HEK293 (cell line): ENCODE results near the gene CAMKV.

Experiments
- CTCF ChIA-PET: fragments of 350-600 bp; formaldehyde crosslinking; extraction: SDS; loops from one replicate; lab custom pipeline; 2021; ENCODE audit warnings: antibody characterized with exemption; lab: Yijun Ruan, JAX
- POLR2A ChIA-PET: fragments of 300-600 bp; formaldehyde crosslinking; extraction: SDS; loops from one replicate; lab custom pipeline; 2020; ENCODE audit warnings: antibody characterized with exemption, inconsistent platforms; lab: Yijun Ruan, JAX
- H3K27ac ChIP-seq: fragments of 200-500 bp; sonication (Bioruptor generic); 2 replicates; pipeline ENCODE4 v1.5.1; 2014; ENCODE audit warnings: low read depth, low read length, control low read depth, inconsistent platforms; ENCODE audit errors: extremely low read depth
- H3K36me3 ChIP-seq, 2 experiments: fragments of 200-500 bp in 1 of 2; sonication (Bioruptor generic) in 1 of 2; 1 replicate in 1 of 2; 2 replicates in 1 of 2; pipeline ENCODE4 v1.5.1; 2014 to 2017; ENCODE audit warnings: inconsistent platforms in 2 of 2, low read length in 2 of 2; ENCODE audit not compliant: control insufficient read depth in 2 of 2, insufficient read depth in 1 of 2
- H3K4me1 ChIP-seq: fragments of 200-500 bp; sonication (Bioruptor generic); 2 replicates; pipeline ENCODE4 v1.5.1; 2014; ENCODE audit warnings: mild to moderate bottlenecking, low read length, inconsistent platforms; ENCODE audit not compliant: control insufficient read depth, insufficient read depth
- H3K4me3 ChIP-seq: 2 replicates; pipeline ENCODE4 v1.5.1; 2011; ENCODE audit warnings: low read depth, mild to moderate bottlenecking, control low read depth, low read length, moderate library complexity
- H3K9me3 ChIP-seq: fragments of 200-500 bp; sonication (Bioruptor generic); 2 replicates; pipeline ENCODE4 v1.5.1; 2014; ENCODE audit warnings: low read depth, low read length, inconsistent platforms; ENCODE audit not compliant: control insufficient read depth, insufficient read depth
- EGR2 ChIP-seq: fragments of 450-650 bp; formaldehyde crosslinking; IDR thresholded peaks from 2 replicates; pipeline ENCODE4 v1.5.1; 2016; ENCODE audit warnings: low read depth, missing biosample characterization, missing genetic modification characterization
- GLI2 ChIP-seq: fragments of 450-650 bp; formaldehyde crosslinking; IDR thresholded peaks from 2 replicates; pipeline ENCODE4; 2017; ENCODE audit warnings: missing biosample characterization, missing genetic modification characterization, low read depth, borderline replicate concordance
- GLIS1 ChIP-seq: fragments of 450-650 bp; formaldehyde crosslinking; IDR thresholded peaks from 2 replicates; pipeline ENCODE4 v1.5.1; 2016; ENCODE audit warnings: missing biosample characterization, missing genetic modification characterization
- HOXC10 ChIP-seq: sonication (generic); formaldehyde crosslinking; IDR thresholded peaks from 2 replicates; pipeline ENCODE4 v1.8.1; 2023; ENCODE audit warnings: mild to moderate bottlenecking, missing genetic modification reagents
- KLF1 ChIP-seq: fragments of 450-650 bp; formaldehyde crosslinking; IDR thresholded peaks from 2 replicates; pipeline ENCODE4 v1.5.1; 2016; ENCODE audit warnings: missing biosample characterization, missing genetic modification characterization
- SP2 ChIP-seq: fragments of 450-650 bp; formaldehyde crosslinking; IDR thresholded peaks from 2 replicates; pipeline ENCODE4 v1.5.1; 2016; ENCODE audit warnings: missing biosample characterization, missing genetic modification characterization
- ZBTB20 ChIP-seq: fragments of 450-650 bp; formaldehyde crosslinking; IDR thresholded peaks from 2 replicates; pipeline ENCODE4 v1.5.1; 2016; ENCODE audit warnings: missing biosample characterization, missing genetic modification characterization
- ZBTB7A ChIP-seq: fragments of 450-650 bp; formaldehyde crosslinking; IDR thresholded peaks from 2 replicates; pipeline ENCODE4 v1.5.1; 2016; ENCODE audit warnings: low read depth, missing biosample characterization, missing genetic modification characterization
- ZFP3 ChIP-seq: fragments of 450-650 bp; formaldehyde crosslinking; IDR thresholded peaks from 2 replicates; pipeline ENCODE4 v1.5.1; 2016; ENCODE audit warnings: low read depth, missing biosample characterization, missing genetic modification characterization
- ZFP37 ChIP-seq: fragments of 450-650 bp; formaldehyde crosslinking; IDR thresholded peaks from 2 replicates; pipeline ENCODE4 v1.5.1; 2016; ENCODE audit warnings: missing biosample characterization, missing genetic modification characterization
- ZNF112 ChIP-seq: fragments of 450-650 bp; formaldehyde crosslinking; IDR thresholded peaks from 2 replicates; pipeline ENCODE4 v1.5.0; 2017; ENCODE audit warnings: missing biosample characterization, missing genetic modification characterization
- ZNF19 ChIP-seq: fragments of 450-650 bp; formaldehyde crosslinking; IDR thresholded peaks from 2 replicates; pipeline ENCODE4; 2016; ENCODE audit warnings: missing biosample characterization, missing genetic modification characterization, low read depth
- ZNF223 ChIP-seq: fragments of 450-650 bp; formaldehyde crosslinking; IDR thresholded peaks from 2 replicates; pipeline ENCODE4 v1.5.1; 2016; ENCODE audit warnings: missing biosample characterization, missing genetic modification characterization
- ZNF248 ChIP-seq: fragments of 450-650 bp; formaldehyde crosslinking; IDR thresholded peaks from 2 replicates; pipeline ENCODE4 v1.5.1; 2017; ENCODE audit warnings: missing biosample characterization, missing genetic modification characterization
- ZNF366 ChIP-seq: fragments of 450-650 bp; formaldehyde crosslinking; conservative IDR thresholded peaks from 2 replicates; pipeline ENCODE4 v1.5.1; 2016; ENCODE audit warnings: missing biosample characterization, missing genetic modification characterization
- ZNF394 ChIP-seq: fragments of 450-650 bp; formaldehyde crosslinking; IDR thresholded peaks from 2 replicates; pipeline ENCODE4 v1.5.1; 2016; ENCODE audit warnings: missing biosample characterization, missing genetic modification characterization, mild to moderate bottlenecking, moderate library complexity, borderline replicate concordance
- ZNF423 ChIP-seq: fragments of 450-650 bp; formaldehyde crosslinking; IDR thresholded peaks from 2 replicates; pipeline ENCODE4 v1.5.1; 2016; ENCODE audit warnings: missing biosample characterization, missing genetic modification characterization
- ZNF48 ChIP-seq: fragments of 450-650 bp; formaldehyde crosslinking; IDR thresholded peaks from 2 replicates; pipeline ENCODE4 v1.5.1; 2016; ENCODE audit warnings: missing biosample characterization, missing genetic modification characterization
- ZNF701 ChIP-seq: fragments of 450-650 bp; formaldehyde crosslinking; IDR thresholded peaks from 2 replicates; pipeline ENCODE4 v1.5.1; 2016; ENCODE audit warnings: missing biosample characterization, missing genetic modification characterization
- ZNF747 ChIP-seq: fragments of 450-650 bp; formaldehyde crosslinking; IDR thresholded peaks from 2 replicates; pipeline ENCODE4 v1.5.1; 2016; ENCODE audit warnings: missing biosample characterization, missing genetic modification characterization
- ZNF791 ChIP-seq: fragments of 450-650 bp; formaldehyde crosslinking; IDR thresholded peaks from 2 replicates; pipeline ENCODE4 v1.5.1; 2016; ENCODE audit warnings: missing biosample characterization, missing genetic modification characterization
- ZNF830 ChIP-seq: fragments of 450-650 bp; IDR thresholded peaks from 2 replicates; pipeline ENCODE4 v1.5.0; 2018; ENCODE audit warnings: missing biosample characterization, missing genetic modification characterization, low read depth, mild to moderate bottlenecking, moderate library complexity
- ZNF837 ChIP-seq: fragments of 450-650 bp; formaldehyde crosslinking; IDR thresholded peaks from 2 replicates; pipeline ENCODE4 v1.5.1; 2016; ENCODE audit warnings: missing biosample characterization, missing genetic modification characterization
- ZSCAN16 ChIP-seq: fragments of 450-650 bp; formaldehyde crosslinking; IDR thresholded peaks from 2 replicates; pipeline ENCODE4 v1.5.1; 2016; ENCODE audit warnings: missing biosample characterization, missing genetic modification characterization
- TF ChIP-seq, protein P1 (sequence below): fragments of 450-650 bp; formaldehyde crosslinking; IDR thresholded peaks from 2 replicates; pipeline ENCODE4 v1.5.1; 2017; ENCODE audit warnings: missing biosample characterization, missing genetic modification characterization
- TF ChIP-seq, protein P2 (sequence below): fragments of 450-650 bp; formaldehyde crosslinking; IDR thresholded peaks from 2 replicates; pipeline ENCODE4 v1.5.1; 2016; ENCODE audit warnings: missing biosample characterization, missing genetic modification characterization, low read depth
- TF ChIP-seq, protein P3 (sequence below): fragments of 450-650 bp; formaldehyde crosslinking; IDR thresholded peaks from 2 replicates; pipeline ENCODE4 v1.5.1; 2016; ENCODE audit warnings: missing biosample characterization, missing genetic modification characterization
- TF ChIP-seq, protein P4 (sequence below): sonication (generic); formaldehyde crosslinking; IDR thresholded peaks from 2 replicates; pipeline ENCODE4 v1.8.1; 2022; ENCODE audit warnings: mild to moderate bottlenecking, moderate library complexity, missing genetic modification reagents

CAMKV gene

DNA sequence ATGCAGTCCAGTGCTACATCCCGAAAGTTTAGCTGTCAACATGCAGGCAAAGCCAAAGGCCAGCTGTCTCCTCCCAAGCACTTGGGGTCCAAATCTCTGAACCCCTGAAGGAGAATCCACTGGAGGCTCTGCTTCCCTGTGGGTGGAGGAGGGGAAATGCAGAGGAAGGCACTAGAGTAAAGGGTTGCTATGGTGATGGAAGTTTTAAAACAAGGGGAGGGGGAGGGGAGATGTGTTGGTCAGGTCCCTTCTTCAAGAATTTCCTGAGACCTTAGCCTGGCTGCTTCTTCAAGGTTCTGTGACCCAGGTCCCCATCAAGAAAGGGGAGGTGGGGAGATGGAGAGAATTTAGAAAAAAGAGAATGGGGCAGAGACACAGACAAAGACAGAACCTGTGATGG, 2.3 kb downstream of the CAMKV start:
- H3K4me1 ChIP-seq, result no peaks in the 10 kb centered on the region
- H3K9me3 ChIP-seq, result no peaks in the 10 kb centered on the region
- POLR2A ChIA-PET, result interaction anchor here (1.0 to 1.6 kb wide), 2 partner anchors 9 to 64 kb away, joined by 3 read pairs; no protein-coding TSS in a partner anchor
- H3K36me3 ChIP-seq, result no peaks in the 10 kb centered on the region
- CTCF ChIA-PET, result interaction anchor here (0.8 kb wide), 1 partner anchor 21 kb away, joined by 3 read pairs; no protein-coding TSS in a partner anchor
- no peak overlapping the region for H3K27ac ChIP-seq
- no peak for TF ChIP-seq ZFP37
- TF ChIP-seq ZNF791 (tag by site-specific recombination), result no peak
- TF ChIP-seq ZNF837, result no peak
- no peak for TF ChIP-seq SP2
- TF ChIP-seq ZNF248 (tag by site-specific recombination), result no peak
- TF ChIP-seq GLI2 (tag by site-specific recombination), result no peak
- 0 out of 2 replicates have a peak, but pooled peaks have one; percentile 35 for TF ChIP-seq ZNF366 (tag by site-specific recombination)
- no peak for TF ChIP-seq HOXC10
- no peak overlapping the region for H3K4me3 ChIP-seq

DNA sequence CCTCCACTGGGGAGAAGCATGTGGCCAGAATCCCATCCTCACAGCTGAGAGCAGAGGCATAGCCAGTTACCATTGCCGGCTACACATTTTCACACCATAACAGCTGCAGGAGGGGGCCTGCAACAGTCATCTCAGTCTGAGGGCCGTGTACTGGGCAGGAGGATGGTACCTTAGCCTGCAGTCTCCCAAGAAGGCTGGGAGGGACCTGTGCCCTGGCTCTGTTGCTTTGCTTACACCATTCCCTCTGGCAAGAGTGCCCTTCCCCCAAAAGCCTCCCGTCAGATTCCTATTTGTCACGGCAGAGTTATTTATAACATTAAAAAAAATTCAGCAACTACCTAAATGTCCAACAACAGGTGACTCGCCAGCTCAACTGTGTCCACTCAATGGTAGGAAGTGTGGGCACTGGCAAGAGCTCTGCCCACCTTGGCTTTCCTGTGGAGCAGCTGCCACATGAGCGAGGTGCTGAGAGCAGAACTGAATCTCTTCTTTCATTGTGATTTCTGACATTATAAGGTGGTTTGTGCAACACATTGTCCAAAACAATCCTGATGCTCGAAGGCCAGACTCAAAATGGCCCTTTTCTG, 4.4 kb downstream of the CAMKV start:
- CTCF ChIA-PET, result no interaction called here
- POLR2A ChIA-PET, result no interaction called here
- no peak for TF ChIP-seq EGR2 (tag by site-specific recombination)
- TF ChIP-seq ZNF423, result no peak
- TF ChIP-seq, protein P1, sequence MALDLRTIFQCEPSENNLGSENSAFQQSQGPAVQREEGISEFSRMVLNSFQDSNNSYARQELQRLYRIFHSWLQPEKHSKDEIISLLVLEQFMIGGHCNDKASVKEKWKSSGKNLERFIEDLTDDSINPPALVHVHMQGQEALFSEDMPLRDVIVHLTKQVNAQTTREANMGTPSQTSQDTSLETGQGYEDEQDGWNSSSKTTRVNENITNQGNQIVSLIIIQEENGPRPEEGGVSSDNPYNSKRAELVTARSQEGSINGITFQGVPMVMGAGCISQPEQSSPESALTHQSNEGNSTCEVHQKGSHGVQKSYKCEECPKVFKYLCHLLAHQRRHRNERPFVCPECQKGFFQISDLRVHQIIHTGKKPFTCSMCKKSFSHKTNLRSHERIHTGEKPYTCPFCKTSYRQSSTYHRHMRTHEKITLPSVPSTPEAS (tag by site-specific recombination), result no peak
- TF ChIP-seq, protein P2, sequence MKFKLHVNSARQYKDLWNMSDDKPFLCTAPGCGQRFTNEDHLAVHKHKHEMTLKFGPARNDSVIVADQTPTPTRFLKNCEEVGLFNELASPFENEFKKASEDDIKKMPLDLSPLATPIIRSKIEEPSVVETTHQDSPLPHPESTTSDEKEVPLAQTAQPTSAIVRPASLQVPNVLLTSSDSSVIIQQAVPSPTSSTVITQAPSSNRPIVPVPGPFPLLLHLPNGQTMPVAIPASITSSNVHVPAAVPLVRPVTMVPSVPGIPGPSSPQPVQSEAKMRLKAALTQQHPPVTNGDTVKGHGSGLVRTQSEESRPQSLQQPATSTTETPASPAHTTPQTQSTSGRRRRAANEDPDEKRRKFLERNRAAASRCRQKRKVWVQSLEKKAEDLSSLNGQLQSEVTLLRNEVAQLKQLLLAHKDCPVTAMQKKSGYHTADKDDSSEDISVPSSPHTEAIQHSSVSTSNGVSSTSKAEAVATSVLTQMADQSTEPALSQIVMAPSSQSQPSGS (tag by site-specific recombination), result no peak
- TF ChIP-seq ZFP3 (tag by site-specific recombination), result no peak
- no peak for TF ChIP-seq ZNF747 (tag by site-specific recombination)
- TF ChIP-seq ZNF223, result no peak
- no peak for TF ChIP-seq ZNF19 (tag by site-specific recombination)
- no peak for TF ChIP-seq KLF1 (tag by site-specific recombination)
- TF ChIP-seq ZNF48 (tag by site-specific recombination), result no peak
- no peak for TF ChIP-seq GLIS1 (tag by site-specific recombination)
- no peak for TF ChIP-seq ZBTB7A (tag by site-specific recombination)
- TF ChIP-seq ZBTB20, result no peak

DNA sequence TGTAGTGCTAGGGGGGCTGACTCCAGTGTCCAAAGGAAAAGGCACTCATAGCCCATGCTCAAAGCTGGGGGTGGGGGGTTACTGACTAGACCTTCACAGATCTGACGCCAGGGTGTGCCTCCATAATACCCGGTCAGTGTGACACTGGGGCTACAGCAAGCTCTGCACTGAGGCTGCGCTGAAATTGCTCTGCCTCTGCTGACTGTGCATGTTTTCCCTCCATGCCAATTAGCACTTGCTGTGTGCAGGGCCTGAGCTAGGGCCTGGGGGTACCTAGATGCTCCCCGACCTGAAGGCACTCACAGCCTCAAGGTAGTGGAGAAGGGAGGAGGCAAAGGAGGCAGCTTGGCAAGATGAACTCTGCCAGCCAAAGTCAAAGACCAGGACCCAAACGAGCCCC, 5.2 kb downstream of the CAMKV start:
- ChIA-PET POLR2A (no interaction called here), CTCF (no interaction called here)
- Histone ChIP-seq H3K4me3 (no peak overlapping the region), H3K27ac (no peak overlapping the region), H3K4me1 (no peaks in the 10 kb centered on the region), H3K9me3 (no peaks in the 10 kb centered on the region), H3K36me3 (no peaks in the 10 kb centered on the region)
- no peak for TF ChIP-seq ZNF394 (tag by site-specific recombination)
- no peak for TF ChIP-seq ZNF112 (tag by site-specific recombination)
- no peak for TF ChIP-seq ZNF701 (tag by site-specific recombination)
- TF ChIP-seq ZSCAN16 (tag by site-specific recombination), result no peak
- TF ChIP-seq ZBTB20, result no peak
- no peak for TF ChIP-seq ZNF830 (tag by site-specific recombination)
- TF ChIP-seq, protein P3, sequence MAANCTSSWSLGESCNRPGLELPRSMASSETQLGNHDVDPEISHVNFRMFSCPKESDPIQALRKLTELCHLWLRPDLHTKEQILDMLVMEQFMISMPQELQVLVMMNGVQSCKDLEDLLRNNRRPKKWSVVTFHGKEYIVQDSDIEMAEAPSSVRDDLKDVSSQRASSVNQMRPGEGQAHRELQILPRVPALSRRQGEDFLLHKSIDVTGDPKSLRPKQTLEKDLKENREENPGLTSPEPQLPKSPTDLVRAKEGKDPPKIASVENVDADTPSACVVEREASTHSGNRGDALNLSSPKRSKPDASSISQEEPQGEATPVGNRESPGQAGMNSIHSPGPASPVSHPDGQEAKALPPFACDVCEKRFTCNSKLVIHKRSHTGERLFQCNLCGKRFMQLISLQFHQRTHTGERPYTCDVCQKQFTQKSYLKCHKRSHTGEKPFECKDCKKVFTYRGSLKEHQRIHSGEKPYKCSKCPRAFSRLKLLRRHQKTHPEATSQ (tag by site-specific recombination), result no peak
- TF ChIP-seq, protein P4, sequence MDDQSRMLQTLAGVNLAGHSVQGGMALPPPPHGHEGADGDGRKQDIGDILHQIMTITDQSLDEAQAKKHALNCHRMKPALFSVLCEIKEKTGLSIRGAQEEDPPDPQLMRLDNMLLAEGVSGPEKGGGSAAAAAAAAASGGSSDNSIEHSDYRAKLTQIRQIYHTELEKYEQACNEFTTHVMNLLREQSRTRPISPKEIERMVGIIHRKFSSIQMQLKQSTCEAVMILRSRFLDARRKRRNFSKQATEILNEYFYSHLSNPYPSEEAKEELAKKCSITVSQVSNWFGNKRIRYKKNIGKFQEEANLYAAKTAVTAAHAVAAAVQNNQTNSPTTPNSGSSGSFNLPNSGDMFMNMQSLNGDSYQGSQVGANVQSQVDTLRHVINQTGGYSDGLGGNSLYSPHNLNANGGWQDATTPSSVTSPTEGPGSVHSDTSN, result no peak

More for the DNA sequence above, 4.4 kb downstream of the CAMKV start:
- H3K9me3 ChIP-seq, result no peaks in the 10 kb centered on the region
- no peak overlapping the region for H3K27ac ChIP-seq
- H3K36me3 ChIP-seq, result no peaks in the 10 kb centered on the region
- no peak overlapping the region for H3K4me3 ChIP-seq
- H3K4me1 ChIP-seq, result no peaks in the 10 kb centered on the region
